GM12874 (cell line): ENCODE data around the gene ACTR10.
A peak's percentile ranks its signal among the peaks of the same experiment; 100 is the strongest.

Experiments
- CTCF ChIP-seq: IDR thresholded peaks from 2 replicates; pipeline ENCODE4 v1.5.1; 2011; ENCODE audit warnings: low read depth, mild to moderate bottlenecking, control low read depth, low read length, moderate library complexity; ENCODE audit not compliant: insufficient read depth

The ACTR10 gene

GRCh38 chr14:58199726-58200479, at the start of gene ACTR10:
Gene ACTR10 (plus strand): TSS chr14:58200149. CDS start chr14:58200218, 69 bp downstream.
- TF ChIP-seq CTCF = no peak

GRCh38 chr14:58150243-58150805, 49.6 kb upstream of the ACTR10 start:
- TF ChIP-seq CTCF = no peak

- TF ChIP-seq CTCF = no peak
These were observed 48.6 kb upstream of the ACTR10 start for GRCh38 chr14:58151133-58152013.

- no peak for TF ChIP-seq CTCF
These were observed 47.7 kb upstream of the ACTR10 start, which contains the start of gene ARMH4 for GRCh38 chr14:58152014-58152857. Gene ARMH4 (minus strand): TSS chr14:58152213. CDS start chr14:58139358, 12,855 bp downstream.

DNA sequence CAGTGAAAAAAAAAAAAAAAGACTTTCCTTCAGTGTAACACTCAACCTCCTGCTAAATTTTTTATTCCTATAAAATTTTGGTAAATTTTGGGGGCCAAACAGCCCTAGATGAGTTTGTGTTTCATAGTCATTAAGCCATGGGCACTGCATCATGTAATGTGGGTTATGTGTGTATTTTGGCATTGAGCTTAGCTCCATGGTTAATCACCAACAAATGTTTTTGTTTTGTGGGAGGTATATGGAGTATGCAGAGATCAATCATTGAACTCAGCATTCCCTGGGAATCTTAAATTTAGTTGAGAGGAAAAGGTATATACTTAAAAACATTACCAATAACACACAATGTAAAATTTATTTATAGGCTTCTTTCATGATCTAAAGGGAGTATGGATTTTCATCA, 39.4 kb upstream of the ACTR10 start:
- no peak for TF ChIP-seq CTCF

DNA sequence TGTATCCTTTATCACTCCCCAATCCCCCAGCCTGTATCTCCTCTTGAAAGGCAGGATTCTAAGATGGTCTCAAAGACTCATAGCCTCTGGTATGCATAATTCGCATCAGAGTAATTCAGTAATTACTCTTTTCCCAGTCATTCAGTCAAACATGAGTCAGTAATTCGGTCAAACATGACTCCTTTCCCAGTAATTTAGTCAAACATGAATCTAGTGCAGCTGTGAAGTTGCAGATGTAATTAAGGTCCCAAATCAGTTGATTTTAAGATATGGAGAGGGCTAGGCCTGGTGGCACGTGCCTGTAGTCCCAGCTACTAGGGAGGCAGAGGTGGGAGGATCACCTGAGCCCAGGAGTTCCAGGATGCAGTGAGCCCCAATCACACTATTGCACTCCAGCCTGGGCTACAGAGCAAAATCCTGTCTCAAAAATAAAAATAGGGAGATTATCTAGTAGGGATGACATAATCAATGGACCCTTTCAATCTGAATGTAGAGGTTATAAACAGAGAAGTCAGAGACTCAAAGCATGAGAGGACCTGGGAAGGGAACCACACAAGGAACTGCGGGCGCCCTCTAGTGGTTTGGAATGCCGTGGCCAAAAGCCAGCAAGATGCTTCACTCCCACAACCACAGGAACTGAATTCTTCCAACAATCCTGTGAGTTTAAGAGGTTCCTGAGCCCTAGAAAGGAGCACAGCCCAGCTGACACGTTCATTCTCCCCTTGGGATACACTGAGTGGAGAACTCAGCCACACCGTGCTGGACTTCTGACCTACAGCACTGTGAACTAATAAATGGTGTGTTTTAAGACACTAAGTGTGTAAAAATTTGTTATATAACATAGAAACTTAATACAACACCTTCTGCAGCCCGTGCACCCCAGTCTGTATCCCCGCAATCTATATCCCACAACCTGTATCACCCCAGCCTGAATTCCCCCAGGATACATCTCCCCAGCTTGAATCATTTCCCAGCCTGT, 33.7 kb upstream of the ACTR10 start:
- peak; percentile 92 for TF ChIP-seq CTCF
